Measurements from ENCODE around the gene STX1A.

DNA sequence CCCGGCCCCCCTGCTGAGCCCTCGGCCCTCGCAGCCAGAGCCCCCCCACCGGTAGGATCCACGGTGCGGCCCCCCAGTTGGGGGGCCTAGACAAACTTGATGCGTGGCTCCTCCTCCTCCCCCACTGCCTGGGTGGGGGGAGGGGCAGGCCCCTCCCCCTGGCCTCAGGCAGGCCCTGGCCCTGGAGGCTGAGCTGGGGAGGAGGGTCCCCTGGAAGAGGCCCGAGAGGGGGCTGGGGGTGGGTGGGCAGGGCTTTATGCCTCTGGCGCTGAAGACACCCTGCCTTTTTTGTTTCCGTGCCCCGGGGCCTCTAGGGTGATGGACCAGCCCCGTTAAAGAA is 48.2 kb downstream of the STX1A start:
- TF ChIP-seq, protein P1, sequence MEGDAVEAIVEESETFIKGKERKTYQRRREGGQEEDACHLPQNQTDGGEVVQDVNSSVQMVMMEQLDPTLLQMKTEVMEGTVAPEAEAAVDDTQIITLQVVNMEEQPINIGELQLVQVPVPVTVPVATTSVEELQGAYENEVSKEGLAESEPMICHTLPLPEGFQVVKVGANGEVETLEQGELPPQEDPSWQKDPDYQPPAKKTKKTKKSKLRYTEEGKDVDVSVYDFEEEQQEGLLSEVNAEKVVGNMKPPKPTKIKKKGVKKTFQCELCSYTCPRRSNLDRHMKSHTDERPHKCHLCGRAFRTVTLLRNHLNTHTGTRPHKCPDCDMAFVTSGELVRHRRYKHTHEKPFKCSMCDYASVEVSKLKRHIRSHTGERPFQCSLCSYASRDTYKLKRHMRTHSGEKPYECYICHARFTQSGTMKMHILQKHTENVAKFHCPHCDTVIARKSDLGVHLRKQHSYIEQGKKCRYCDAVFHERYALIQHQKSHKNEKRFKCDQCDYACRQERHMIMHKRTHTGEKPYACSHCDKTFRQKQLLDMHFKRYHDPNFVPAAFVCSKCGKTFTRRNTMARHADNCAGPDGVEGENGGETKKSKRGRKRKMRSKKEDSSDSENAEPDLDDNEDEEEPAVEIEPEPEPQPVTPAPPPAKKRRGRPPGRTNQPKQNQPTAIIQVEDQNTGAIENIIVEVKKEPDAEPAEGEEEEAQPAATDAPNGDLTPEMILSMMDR (IDR thresholded peaks at IDR 0.05), result no peak
- no peak for TF ChIP-seq POLR2A (IDR thresholded peaks at IDR 0.05)
